GM19397 (cell line): ENCODE results near the gene STOML3.

Source experiments
- ATAC-seq: cut with Tn5 transposase; IDR thresholded peaks from one replicate; pipeline ENCODE4 v1.9.1; 2021; ENCODE audit warnings: mild to moderate bottlenecking, moderate library complexity; ENCODE audit not compliant: unreplicated experiment

STOML3 gene

DNA sequence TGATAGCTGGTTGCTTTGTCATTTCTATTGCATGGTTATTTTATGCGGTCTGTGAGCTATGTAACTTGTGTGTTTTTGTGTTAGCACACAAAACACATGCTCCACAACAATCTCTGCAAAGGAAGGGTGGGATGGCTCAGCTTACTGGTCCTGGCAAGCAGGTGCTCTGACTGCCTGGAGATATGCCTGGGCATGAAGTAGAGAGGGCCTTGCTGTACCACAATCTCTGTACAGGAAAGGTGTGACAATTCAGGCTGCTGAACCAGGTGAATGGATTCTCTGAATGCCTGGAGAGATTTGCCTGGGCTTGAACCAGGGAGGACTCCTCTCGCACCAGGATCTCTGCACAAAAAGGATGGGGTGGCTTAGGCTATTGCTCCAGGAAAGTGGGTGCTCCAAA is 69.5 kb downstream of the STOML3 start:
- ATAC-seq = no peak
